Measurements from ENCODE around the gene USF1.

USF1 gene

DNA sequence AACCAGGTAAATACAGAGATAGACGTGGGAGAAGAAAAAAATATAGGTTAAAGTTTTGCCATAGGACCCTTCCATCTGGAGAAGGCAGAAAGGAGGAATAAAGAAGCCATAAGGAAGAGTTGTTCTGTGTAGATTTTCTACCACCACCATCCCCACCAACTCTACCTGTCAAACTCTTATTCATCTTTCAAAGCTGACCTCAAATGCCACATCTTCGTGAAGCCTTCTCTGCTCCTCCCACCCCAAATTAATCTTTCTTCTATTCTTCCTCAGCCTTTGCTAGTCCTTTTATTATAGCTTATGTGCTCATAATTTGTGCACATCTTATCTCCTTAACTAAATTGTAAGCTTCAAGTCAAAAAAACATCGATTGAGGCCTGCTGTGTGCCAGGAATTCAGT lies 44.8 kb upstream of the USF1 start:
- TF ChIP-seq ZBTB7A (IDR thresholded peaks at IDR 0.05; ENCODE audit: low read depth) (no peak), FOXM1 (IDR thresholded peaks at IDR 0.05; ENCODE audit: borderline replicate concordance, low read depth) (no peak), CEBPB (IDR thresholded peaks at IDR 0.05) (no peak), EGR1 (IDR thresholded peaks at IDR 0.05) (no peak), TCF12 (IDR thresholded peaks at IDR 0.05; ENCODE audit: low read depth) (no peak), TAF1 (IDR thresholded peaks at IDR 0.05; ENCODE audit: low read depth) (no peak), YY1 (IDR thresholded peaks at IDR 0.05; ENCODE audit: low read depth) (no peak), RAD21 (IDR thresholded peaks at IDR 0.05; ENCODE audit: low read depth) (no peak), TEAD4 (IDR thresholded peaks at IDR 0.05) (no peak), EP300 (IDR thresholded peaks at IDR 0.05; ENCODE audit: borderline replicate concordance) (no peak), CREB1 (IDR thresholded peaks at IDR 0.05; ENCODE audit: low read depth) (no peak), NFIC (IDR thresholded peaks at IDR 0.05) (no peak)
- TF ChIP-seq, protein P1, sequence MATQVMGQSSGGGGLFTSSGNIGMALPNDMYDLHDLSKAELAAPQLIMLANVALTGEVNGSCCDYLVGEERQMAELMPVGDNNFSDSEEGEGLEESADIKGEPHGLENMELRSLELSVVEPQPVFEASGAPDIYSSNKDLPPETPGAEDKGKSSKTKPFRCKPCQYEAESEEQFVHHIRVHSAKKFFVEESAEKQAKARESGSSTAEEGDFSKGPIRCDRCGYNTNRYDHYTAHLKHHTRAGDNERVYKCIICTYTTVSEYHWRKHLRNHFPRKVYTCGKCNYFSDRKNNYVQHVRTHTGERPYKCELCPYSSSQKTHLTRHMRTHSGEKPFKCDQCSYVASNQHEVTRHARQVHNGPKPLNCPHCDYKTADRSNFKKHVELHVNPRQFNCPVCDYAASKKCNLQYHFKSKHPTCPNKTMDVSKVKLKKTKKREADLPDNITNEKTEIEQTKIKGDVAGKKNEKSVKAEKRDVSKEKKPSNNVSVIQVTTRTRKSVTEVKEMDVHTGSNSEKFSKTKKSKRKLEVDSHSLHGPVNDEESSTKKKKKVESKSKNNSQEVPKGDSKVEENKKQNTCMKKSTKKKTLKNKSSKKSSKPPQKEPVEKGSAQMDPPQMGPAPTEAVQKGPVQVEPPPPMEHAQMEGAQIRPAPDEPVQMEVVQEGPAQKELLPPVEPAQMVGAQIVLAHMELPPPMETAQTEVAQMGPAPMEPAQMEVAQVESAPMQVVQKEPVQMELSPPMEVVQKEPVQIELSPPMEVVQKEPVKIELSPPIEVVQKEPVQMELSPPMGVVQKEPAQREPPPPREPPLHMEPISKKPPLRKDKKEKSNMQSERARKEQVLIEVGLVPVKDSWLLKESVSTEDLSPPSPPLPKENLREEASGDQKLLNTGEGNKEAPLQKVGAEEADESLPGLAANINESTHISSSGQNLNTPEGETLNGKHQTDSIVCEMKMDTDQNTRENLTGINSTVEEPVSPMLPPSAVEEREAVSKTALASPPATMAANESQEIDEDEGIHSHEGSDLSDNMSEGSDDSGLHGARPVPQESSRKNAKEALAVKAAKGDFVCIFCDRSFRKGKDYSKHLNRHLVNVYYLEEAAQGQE (IDR thresholded peaks at IDR 0.05; ENCODE audit: low read depth): no peak
- TF ChIP-seq, protein P2, sequence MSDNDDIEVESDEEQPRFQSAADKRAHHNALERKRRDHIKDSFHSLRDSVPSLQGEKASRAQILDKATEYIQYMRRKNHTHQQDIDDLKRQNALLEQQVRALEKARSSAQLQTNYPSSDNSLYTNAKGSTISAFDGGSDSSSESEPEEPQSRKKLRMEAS (IDR thresholded peaks at IDR 0.05): no peak
- TF ChIP-seq, protein P3, sequence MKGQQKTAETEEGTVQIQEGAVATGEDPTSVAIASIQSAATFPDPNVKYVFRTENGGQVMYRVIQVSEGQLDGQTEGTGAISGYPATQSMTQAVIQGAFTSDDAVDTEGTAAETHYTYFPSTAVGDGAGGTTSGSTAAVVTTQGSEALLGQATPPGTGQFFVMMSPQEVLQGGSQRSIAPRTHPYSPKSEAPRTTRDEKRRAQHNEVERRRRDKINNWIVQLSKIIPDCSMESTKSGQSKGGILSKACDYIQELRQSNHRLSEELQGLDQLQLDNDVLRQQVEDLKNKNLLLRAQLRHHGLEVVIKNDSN (IDR thresholded peaks at IDR 0.05): no peak

DNA sequence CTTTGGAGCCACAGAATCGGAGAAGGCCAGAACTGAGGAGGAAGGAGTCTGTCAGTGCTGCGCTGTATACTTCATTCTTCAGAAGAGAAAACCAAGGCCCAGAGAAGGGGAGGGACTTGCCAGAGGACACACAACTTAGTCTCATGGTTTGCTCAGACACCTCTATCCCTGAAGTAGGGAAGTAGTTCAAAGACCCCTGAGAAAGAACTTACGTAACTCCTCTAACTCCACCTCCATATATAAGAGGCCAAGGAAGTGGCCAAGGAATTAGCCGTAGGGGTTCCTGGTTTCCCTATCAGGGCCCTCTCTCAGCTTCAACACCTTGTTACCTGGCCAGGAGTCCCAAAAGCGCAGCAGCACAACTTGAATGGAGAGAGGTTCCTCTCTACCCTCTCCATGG lies 44.2 kb upstream of the USF1 start:
- TF ChIP-seq FOXM1 (IDR thresholded peaks at IDR 0.05; ENCODE audit: borderline replicate concordance, low read depth): no peak
- TF ChIP-seq, protein P3 (IDR thresholded peaks at IDR 0.05): no peak
- TF ChIP-seq EP300 (IDR thresholded peaks at IDR 0.05; ENCODE audit: borderline replicate concordance): no peak
- no peak for TF ChIP-seq CREB1 (IDR thresholded peaks at IDR 0.05; ENCODE audit: low read depth)
- TF ChIP-seq, protein P2 (IDR thresholded peaks at IDR 0.05): no peak
- TF ChIP-seq TEAD4 (IDR thresholded peaks at IDR 0.05): no peak
- no peak for TF ChIP-seq TAF1 (IDR thresholded peaks at IDR 0.05; ENCODE audit: low read depth)
- no peak for TF ChIP-seq RAD21 (IDR thresholded peaks at IDR 0.05; ENCODE audit: low read depth)
- no peak for TF ChIP-seq CEBPB (IDR thresholded peaks at IDR 0.05)
- no peak for TF ChIP-seq EGR1 (IDR thresholded peaks at IDR 0.05)

DNA sequence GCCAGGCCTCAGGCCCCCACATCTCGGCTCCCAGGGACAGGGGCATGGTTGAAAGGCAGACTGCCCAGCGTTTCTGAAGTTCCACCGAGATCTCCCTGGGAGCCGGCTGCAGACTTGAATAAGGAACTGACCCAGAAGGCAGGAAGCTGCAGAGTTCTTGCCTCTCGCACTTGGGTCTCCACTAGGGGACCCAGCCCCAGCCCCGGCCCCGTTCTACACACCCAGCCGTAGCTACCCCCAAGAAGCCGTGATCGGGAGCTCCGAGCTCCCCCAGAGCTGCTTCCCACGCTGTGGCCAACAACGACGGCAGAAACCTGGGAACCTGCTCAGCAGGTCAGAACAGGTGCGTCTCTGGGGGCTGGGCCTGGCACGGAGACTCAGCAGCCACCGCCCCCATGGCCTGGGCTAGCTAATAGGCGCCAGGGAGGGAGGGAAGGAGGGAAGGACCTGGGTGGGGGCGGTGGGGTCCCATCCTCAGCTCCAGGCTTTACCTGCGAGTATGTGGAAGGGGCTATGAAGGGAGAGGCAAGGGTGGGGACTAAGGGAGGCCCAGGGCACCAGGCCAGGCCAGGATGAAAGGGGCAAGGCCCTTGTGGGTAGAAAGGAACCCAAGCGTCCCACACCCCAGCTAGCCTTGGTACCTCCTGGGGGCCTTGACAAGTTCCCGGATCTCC lies 43.6 kb upstream of the USF1 start, which contains the start of gene NECTIN4:
TSS of gene NECTIN4 (minus strand) at position 308 of the 674 bp plus-strand sequence. CDS start at position 46, 262 bp downstream.
- TF ChIP-seq FOXM1 (IDR thresholded peaks at IDR 0.05; ENCODE audit: borderline replicate concordance, low read depth) (no peak), CREB1 (IDR thresholded peaks at IDR 0.05; ENCODE audit: low read depth) (no peak), TCF12 (IDR thresholded peaks at IDR 0.05; ENCODE audit: low read depth) (peak; percentile 82), EP300 (IDR thresholded peaks at IDR 0.05; ENCODE audit: borderline replicate concordance) (peak; percentile 67; the same call in 1 of the 2 replicates), RAD21 (IDR thresholded peaks at IDR 0.05; ENCODE audit: low read depth) (no peak), CEBPB (IDR thresholded peaks at IDR 0.05) (no peak), TEAD4 (IDR thresholded peaks at IDR 0.05) (0 out of 2 replicates have a peak, but pooled peaks have one; percentile 40), YY1 (IDR thresholded peaks at IDR 0.05; ENCODE audit: low read depth) (0 out of 2 replicates have a peak, but pooled peaks have one; percentile 46), NFIC (IDR thresholded peaks at IDR 0.05) (peak; percentile 80), EGR1 (IDR thresholded peaks at IDR 0.05) (peak; percentile 60; the same call in 1 of the 2 replicates)
- TF ChIP-seq, protein P3 (IDR thresholded peaks at IDR 0.05): peak; percentile 46
- TF ChIP-seq, protein P2 (IDR thresholded peaks at IDR 0.05): peak; percentile 94

DNA sequence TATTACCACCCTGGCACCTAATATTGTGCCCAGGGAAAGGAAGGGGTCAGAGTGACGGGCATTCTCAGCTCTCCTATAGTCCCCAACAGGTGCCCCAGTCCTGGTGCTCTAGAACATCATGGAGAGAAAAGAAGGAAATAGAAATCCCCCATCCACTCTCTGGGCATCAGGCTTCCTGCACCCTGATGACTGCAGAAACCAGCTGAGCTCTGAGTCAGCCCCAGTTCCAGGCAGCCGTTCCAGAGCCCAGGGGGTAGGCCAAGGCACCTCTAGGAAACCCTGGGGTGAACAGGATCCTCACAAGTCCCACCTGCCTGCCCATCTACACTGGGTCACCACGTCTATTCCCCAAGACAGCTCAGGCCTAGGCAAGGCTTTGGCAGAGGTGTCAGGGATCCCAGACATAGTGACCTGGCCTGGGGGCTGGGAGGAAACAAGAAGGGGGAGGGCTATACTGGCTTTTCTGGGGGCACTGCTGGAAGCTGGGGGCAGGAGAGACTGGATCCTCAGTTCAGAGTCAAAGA lies 42.9 kb upstream of the USF1 start:
- TF ChIP-seq, protein P1 (IDR thresholded peaks at IDR 0.05; ENCODE audit: low read depth): no peak
- TF ChIP-seq YY1 (IDR thresholded peaks at IDR 0.05; ENCODE audit: low read depth) (no peak), NFIC (IDR thresholded peaks at IDR 0.05) (no peak), EGR1 (IDR thresholded peaks at IDR 0.05) (no peak), TAF1 (IDR thresholded peaks at IDR 0.05; ENCODE audit: low read depth) (no peak)

DNA sequence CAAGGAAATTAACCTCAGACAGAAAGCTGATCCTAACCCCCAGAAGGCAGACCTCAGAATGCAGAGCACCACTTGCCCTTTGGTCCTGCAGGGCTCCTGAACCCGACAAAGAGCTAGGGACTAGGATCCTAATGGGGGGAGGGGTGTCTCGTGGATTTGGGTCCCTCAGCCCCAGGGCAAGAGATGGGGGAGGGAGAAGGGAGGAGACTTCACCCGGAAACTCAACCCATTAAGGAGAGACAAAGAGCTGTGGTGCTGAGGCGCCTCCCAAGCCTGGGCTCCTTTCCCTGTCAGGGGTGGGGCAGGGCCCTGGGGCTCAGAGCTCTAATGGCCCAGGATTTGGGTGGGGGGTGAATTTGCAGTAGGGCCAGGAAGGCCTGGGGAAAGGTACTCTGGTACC lies 40.7 kb upstream of the USF1 start:
- TF ChIP-seq TEAD4 (IDR thresholded peaks at IDR 0.05) (no peak), FOXM1 (IDR thresholded peaks at IDR 0.05; ENCODE audit: borderline replicate concordance, low read depth) (no peak), EP300 (IDR thresholded peaks at IDR 0.05; ENCODE audit: borderline replicate concordance) (no peak), TAF1 (IDR thresholded peaks at IDR 0.05; ENCODE audit: low read depth) (no peak), TCF12 (IDR thresholded peaks at IDR 0.05; ENCODE audit: low read depth) (no peak), ZBTB7A (IDR thresholded peaks at IDR 0.05; ENCODE audit: low read depth) (no peak), CREB1 (IDR thresholded peaks at IDR 0.05; ENCODE audit: low read depth) (no peak), EGR1 (IDR thresholded peaks at IDR 0.05) (no peak), YY1 (IDR thresholded peaks at IDR 0.05; ENCODE audit: low read depth) (no peak), RAD21 (IDR thresholded peaks at IDR 0.05; ENCODE audit: low read depth) (no peak), CEBPB (IDR thresholded peaks at IDR 0.05) (no peak), NFIC (IDR thresholded peaks at IDR 0.05) (no peak)
- TF ChIP-seq, protein P2 (IDR thresholded peaks at IDR 0.05): no peak
- TF ChIP-seq, protein P1 (IDR thresholded peaks at IDR 0.05; ENCODE audit: low read depth): no peak
- TF ChIP-seq, protein P3 (IDR thresholded peaks at IDR 0.05): no peak
